NB4 (cell line): ENCODE data around the gene GALNT18.

Experiments
- DNase-seq: peaks from one replicate; pipeline ENCODE4 v3.0.0; 2010; ENCODE audit warnings: low read depth
- H3K4me3 ChIP-seq: one replicate; pipeline ENCODE4 v1.5.1; 2011; ENCODE audit warnings: mild to moderate bottlenecking, low read depth, low read length, moderate library complexity
- MYC ChIP-seq: IDR thresholded peaks from 2 replicates; pipeline ENCODE4 v1.6.1; 2011; ENCODE audit warnings: low read depth, low read length
- POLR2A ChIP-seq: IDR thresholded peaks from 2 replicates; pipeline ENCODE4 v1.6.1; 2011; ENCODE audit warnings: mild to moderate bottlenecking; ENCODE audit not compliant: insufficient read length; ENCODE audit errors: extremely low read depth
- TF ChIP-seq, protein P1 (sequence below): IDR thresholded peaks from one replicate; pipeline ENCODE4 v1.5.1; 2012; ENCODE audit warnings: low read depth, low read length
- TF ChIP-seq, protein P2 (sequence below): IDR thresholded peaks from 2 replicates; pipeline ENCODE4 v1.6.1; 2011; ENCODE audit warnings: low read depth, low read length

The GALNT18 gene

DNA sequence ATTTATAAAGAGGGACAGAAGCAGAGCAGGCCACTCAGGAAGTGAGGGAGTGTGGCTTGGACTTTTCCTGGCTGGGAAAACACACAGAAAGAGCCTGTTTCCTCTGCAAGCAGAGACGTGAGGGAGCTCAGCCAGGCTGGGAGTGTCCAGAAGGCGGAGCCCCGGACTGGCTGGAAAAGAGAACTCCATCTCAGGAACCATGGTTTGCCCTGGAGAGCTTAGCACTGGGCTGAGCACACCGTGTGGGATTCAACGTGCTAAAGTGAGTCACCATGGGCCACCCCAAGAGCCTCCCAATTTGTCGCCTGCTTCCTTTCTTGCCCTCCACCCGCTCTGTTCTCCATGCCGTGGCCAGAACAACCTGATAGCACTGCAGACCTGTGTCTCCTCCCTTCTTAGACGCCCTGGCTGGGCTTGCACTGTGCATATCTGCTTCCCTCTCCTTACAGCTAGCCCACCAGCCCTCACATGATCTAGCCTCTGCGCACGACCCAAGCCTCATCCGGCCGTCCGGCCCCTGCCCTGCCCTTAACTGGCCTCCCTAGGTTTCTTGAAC is 51.8 kb downstream of the GALNT18 start:
- DNase-seq: no peak

DNA sequence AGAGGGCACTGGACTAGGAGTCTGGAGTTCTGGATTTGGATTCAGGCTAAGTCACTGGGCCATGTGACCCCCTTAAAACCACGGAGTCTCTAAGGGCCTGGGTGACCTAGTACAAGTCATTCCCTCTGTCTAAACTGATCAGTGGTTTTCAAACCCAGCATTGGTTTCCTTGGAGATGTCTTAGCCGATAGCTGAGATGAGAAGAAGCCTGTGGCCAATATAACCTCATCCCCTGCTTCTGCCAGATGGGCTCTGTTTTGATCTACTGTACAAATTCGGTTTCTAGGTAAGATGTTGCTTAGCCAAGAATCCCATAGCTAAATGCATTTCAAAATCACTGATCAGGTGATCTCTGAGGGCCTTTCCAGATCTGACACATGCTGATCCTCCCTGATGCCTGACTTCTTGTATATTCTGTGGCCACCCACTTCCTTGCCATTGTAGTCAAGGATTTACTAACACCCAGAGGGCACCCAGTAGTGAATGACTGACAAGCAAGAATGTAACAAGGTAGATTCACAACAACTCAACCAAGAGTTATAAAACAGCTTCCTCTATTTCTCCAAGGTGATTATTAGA is 53.1 kb downstream of the GALNT18 start:
- TF ChIP-seq, protein P1, sequence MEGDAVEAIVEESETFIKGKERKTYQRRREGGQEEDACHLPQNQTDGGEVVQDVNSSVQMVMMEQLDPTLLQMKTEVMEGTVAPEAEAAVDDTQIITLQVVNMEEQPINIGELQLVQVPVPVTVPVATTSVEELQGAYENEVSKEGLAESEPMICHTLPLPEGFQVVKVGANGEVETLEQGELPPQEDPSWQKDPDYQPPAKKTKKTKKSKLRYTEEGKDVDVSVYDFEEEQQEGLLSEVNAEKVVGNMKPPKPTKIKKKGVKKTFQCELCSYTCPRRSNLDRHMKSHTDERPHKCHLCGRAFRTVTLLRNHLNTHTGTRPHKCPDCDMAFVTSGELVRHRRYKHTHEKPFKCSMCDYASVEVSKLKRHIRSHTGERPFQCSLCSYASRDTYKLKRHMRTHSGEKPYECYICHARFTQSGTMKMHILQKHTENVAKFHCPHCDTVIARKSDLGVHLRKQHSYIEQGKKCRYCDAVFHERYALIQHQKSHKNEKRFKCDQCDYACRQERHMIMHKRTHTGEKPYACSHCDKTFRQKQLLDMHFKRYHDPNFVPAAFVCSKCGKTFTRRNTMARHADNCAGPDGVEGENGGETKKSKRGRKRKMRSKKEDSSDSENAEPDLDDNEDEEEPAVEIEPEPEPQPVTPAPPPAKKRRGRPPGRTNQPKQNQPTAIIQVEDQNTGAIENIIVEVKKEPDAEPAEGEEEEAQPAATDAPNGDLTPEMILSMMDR: no peak
- TF ChIP-seq POLR2A (no peak), MYC (no peak)
- TF ChIP-seq, protein P2, sequence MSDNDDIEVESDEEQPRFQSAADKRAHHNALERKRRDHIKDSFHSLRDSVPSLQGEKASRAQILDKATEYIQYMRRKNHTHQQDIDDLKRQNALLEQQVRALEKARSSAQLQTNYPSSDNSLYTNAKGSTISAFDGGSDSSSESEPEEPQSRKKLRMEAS: no peak
- DNase-seq: no peak
- H3K4me3 ChIP-seq: no peak overlapping the region

More for the DNA sequence above, 51.8 kb downstream of the GALNT18 start:
- TF ChIP-seq, protein P2: no peak
- TF ChIP-seq POLR2A (no peak), MYC (no peak)
- TF ChIP-seq, protein P1: no peak
- H3K4me3 ChIP-seq: no peak overlapping the region

DNA sequence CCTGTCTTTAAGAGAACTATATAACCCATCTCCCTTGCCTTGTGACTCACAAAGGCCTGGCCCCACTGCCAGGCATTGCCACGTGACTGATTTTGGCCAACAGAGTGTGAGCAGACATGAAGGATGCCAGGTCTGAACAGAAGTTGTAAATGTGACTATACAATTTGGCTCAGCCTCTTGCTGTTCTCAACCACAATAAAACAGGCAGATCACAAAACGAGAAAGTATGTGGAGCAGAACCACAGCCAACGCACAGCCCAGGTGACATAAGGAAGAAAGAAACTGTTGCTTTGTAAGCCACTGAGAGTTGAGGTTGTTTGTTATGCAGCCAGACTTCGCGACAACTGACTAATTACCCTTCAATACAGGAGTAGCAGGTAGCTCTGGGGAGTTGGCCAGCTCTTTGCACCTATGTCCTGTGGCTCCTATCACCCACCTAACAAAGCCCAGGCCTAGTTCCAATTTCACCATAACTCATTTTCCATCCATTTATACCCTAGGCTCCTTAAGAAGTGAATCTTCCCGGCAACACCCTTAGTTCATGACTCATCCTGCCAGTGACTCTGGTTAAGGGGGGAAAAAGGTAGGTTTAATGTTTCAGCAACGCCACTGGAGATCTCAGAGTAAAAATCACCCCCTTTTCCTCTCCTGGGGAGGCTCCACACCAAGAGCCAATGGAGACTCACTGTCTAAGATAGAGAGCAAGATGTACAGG is 53.7 kb downstream of the GALNT18 start:
- no peak for DNase-seq
- H3K4me3 ChIP-seq: no peak overlapping the region
- no peak for TF ChIP-seq POLR2A
- TF ChIP-seq, protein P2: no peak; the same call in 1 of the 2 replicates
- TF ChIP-seq, protein P1: no peak

DNA sequence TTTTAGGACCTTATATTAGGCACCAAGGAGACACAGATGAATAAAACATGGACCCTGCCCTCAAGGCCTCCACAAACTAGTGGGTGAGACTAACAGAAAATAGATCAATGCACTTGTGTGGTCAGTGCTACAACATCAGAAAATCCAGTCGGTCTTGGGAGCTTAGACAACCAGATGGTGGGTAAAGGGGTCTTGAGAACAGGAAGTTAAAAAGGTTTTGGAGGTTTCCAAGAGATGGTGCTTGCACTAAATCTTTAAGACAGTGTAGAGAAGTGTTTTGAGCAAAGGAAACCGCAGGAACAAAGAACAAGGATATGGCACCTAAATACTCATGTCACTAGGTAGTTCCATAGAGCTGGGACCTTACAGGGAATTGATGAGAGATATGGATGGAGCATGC is 56.2 kb downstream of the GALNT18 start:
- H3K4me3 ChIP-seq: no peak overlapping the region
- no peak for TF ChIP-seq POLR2A
- TF ChIP-seq MYC: no peak
- TF ChIP-seq, protein P1: no peak
- TF ChIP-seq, protein P2: no peak
- DNase-seq: no peak

DNA sequence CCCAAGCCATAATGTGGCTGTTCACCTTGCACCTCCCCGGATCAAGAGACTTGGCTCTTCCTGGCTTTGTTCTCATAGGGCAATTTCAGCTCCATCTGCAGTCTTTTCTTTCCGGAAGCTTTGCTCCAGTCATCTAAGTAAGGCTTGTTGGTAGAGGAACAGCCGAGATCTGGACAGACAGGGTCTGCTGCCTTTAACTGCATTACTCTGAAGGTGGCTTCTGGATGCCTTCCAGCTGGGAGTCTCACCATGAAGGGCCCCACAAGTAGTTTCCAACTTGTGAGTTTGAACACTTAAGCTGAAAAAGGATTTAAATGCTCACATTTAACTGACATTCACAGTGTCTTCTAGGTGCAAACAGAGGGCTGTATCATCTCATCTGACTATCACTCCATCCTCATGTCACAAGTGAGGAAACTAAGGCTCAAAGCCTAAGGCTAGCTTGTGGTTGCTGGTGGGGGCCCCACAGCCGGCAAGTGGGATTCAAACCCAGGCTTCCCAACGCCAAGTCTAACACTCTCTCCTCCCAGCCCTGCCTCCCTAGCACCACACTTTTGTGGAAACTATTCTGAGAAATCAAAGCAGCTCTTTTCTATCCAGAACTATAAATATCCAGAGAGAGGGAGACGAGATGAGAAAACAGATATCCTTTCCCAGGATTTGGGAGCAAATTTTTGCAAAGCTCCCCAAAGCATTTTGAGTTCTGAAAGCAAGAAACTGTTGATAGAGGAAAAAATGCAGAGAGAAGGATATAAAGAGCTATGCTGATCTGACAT is 58.4 kb downstream of the GALNT18 start:
- no peak overlapping the region for H3K4me3 ChIP-seq
- TF ChIP-seq, protein P2: no peak
- TF ChIP-seq, protein P1: no peak
- TF ChIP-seq MYC (no peak), POLR2A (no peak)
- no peak for DNase-seq
